ENCODE data around the gene ULK3. TPM values are rescaled to one million over a fixed set of nuclear protein-coding genes. Genes with fewer than 3 reads are reported as not detected.

The ULK3 gene
- polyA plus RNA-seq, 4 donors, result 29.3 to 35.1 (median 30.0) TPM

GRCh38 chr15:74788042-74788682 is 54.8 kb downstream of the ULK3 start:
- no peak for DNase-seq (ENCODE audit: low read depth in 4 of 4, low spot score in 3 of 4)

- no peak for DNase-seq (ENCODE audit: low read depth in 4 of 4, low spot score in 3 of 4)
Measured at GRCh38 chr15:74787251-74788041, 55.5 kb downstream of the ULK3 start.

- DNase-seq (ENCODE audit: low read depth in 4 of 4, low spot score in 3 of 4), result no peak
Measured at GRCh38 chr15:74786551-74787165, 56.3 kb downstream of the ULK3 start.

Other genes starting within 250 kb of the ULK3 start
- 10 to 100 TPM; 61.0 to 84.1 (median 70.9) TPM for gene CLK3, start 227.3 kb downstream of the ULK3 start, polyA plus RNA-seq (ENCODE audit: insufficient read length in 4 of 4)
- 10 to 100 TPM; 35.8 to 42.9 (median 39.8) TPM for gene EDC3, start 147.1 kb downstream of the ULK3 start, polyA plus RNA-seq (ENCODE audit: insufficient read length in 4 of 4)
- gene CYP1A1, start 117.6 kb downstream of the ULK3 start, polyA plus RNA-seq (ENCODE audit: insufficient read length in 4 of 4), result not detected
- under 1 TPM; 0.06 to 0.20 (median 0.13) TPM for gene CYP1A2, start 94.3 kb downstream of the ULK3 start, polyA plus RNA-seq (ENCODE audit: insufficient read length in 4 of 4)
- gene CSK, start 61.1 kb downstream of the ULK3 start, polyA plus RNA-seq (ENCODE audit: insufficient read length in 4 of 4), result 10 to 100 TPM; 34.6 to 52.8 (median 43.5) TPM
- not detected for gene LMAN1L, start 30.3 kb downstream of the ULK3 start, polyA plus RNA-seq (ENCODE audit: insufficient read length in 4 of 4)
- not detected for gene CPLX3, start 16.5 kb downstream of the ULK3 start, polyA plus RNA-seq (ENCODE audit: insufficient read length in 4 of 4)
- 10 to 100 TPM; 65.3 to 74.9 (median 71.9) TPM for gene SCAMP2, start 30.2 kb upstream of the ULK3 start, polyA plus RNA-seq (ENCODE audit: insufficient read length in 4 of 4)
- 10 to 100 TPM; 49.1 to 67.4 (median 59.8) TPM for gene MPI, start 46.9 kb upstream of the ULK3 start, polyA plus RNA-seq (ENCODE audit: insufficient read length in 4 of 4)
- 10 to 100 TPM; 49.9 to 57.9 (median 53.2) TPM for gene FAM219B, start 63.7 kb upstream of the ULK3 start, polyA plus RNA-seq (ENCODE audit: insufficient read length in 4 of 4)
- 100 to 1,000 TPM in 3 of 4 donors, 10 to 100 TPM in 1; 100.0 to 217 (median 204) TPM for gene COX5A, start 94.9 kb upstream of the ULK3 start, polyA plus RNA-seq (ENCODE audit: insufficient read length in 4 of 4)
- gene RPP25, start 113.6 kb upstream of the ULK3 start, polyA plus RNA-seq (ENCODE audit: insufficient read length in 4 of 4), result 1 to 10 TPM; 2.3 to 3.8 (median 2.9) TPM
- 10 to 100 TPM; 17.9 to 29.0 (median 20.8) TPM for gene SCAMP5, start 152.4 kb upstream of the ULK3 start, polyA plus RNA-seq (ENCODE audit: insufficient read length in 4 of 4)
- gene PPCDC, start 180.4 kb upstream of the ULK3 start, polyA plus RNA-seq (ENCODE audit: insufficient read length in 4 of 4), result 10 to 100 TPM in 2 of 4 donors, 1 to 10 TPM in 2; 9.0 to 14.1 (median 9.9) TPM

Measured in left renal pelvis (tissue), 4 donors.